C4-2B (cell line): ENCODE results near the gene RPRD1B.

ENCODE experiments used
- H3K27ac ChIP-seq: fragments of 450-650 bp; 2 replicates; pipeline ENCODE4 v1.5.1; 2017
- ZFX ChIP-seq: fragments of 450-650 bp; IDR thresholded peaks from 2 replicates; pipeline ENCODE4 v1.6.1; 2017
- TF ChIP-seq, protein P1 (sequence below): fragments of 450-650 bp; conservative IDR thresholded peaks from 2 replicates; pipeline ENCODE4 v1.5.1; 2017; ENCODE audit warnings: mild to moderate bottlenecking

The RPRD1B gene

DNA sequence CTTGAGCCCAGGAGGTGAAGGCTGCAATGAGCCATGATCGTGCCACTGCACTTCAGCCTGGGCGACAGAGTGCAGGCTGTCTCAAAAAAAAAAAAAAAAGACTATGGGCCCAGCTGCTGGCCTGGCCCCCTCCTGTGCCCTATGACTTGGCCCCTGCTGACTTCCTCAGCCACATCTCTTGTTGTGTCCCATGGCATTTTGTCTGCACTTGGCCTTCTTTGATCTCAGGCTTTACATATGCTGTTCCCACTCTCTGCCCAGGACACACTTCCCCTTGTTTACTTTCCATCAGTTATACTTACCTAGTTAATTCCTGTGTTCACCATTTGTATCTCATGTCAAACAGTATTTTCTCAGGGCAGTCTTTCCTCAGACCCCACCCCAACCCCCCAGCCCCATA lies 44.5 kb downstream of the RPRD1B start:
- H3K27ac ChIP-seq = no peak overlapping the region
- no peak for TF ChIP-seq ZFX

DNA sequence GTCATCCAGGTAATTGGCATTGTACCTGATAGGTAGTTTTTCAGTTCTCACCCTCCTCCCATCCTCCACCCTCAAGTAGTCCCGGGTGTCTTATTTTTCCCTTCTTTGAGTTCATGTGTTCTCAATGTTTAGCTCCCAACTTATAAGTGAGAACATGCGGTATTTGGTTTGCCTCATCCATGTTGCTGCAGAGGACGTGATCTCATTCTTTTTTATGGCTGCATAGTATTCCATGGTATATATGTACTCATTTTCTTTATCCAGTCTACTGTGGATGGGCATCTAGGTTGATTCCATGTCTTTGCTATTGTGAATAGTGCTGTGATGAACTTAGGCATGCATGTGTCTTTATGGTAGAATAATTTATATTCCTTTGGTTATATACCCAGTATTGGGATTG lies 45.8 kb downstream of the RPRD1B start:
- no peak for TF ChIP-seq ZFX
- TF ChIP-seq, protein P1, sequence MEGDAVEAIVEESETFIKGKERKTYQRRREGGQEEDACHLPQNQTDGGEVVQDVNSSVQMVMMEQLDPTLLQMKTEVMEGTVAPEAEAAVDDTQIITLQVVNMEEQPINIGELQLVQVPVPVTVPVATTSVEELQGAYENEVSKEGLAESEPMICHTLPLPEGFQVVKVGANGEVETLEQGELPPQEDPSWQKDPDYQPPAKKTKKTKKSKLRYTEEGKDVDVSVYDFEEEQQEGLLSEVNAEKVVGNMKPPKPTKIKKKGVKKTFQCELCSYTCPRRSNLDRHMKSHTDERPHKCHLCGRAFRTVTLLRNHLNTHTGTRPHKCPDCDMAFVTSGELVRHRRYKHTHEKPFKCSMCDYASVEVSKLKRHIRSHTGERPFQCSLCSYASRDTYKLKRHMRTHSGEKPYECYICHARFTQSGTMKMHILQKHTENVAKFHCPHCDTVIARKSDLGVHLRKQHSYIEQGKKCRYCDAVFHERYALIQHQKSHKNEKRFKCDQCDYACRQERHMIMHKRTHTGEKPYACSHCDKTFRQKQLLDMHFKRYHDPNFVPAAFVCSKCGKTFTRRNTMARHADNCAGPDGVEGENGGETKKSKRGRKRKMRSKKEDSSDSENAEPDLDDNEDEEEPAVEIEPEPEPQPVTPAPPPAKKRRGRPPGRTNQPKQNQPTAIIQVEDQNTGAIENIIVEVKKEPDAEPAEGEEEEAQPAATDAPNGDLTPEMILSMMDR = no peak
- no peak overlapping the region for H3K27ac ChIP-seq

DNA sequence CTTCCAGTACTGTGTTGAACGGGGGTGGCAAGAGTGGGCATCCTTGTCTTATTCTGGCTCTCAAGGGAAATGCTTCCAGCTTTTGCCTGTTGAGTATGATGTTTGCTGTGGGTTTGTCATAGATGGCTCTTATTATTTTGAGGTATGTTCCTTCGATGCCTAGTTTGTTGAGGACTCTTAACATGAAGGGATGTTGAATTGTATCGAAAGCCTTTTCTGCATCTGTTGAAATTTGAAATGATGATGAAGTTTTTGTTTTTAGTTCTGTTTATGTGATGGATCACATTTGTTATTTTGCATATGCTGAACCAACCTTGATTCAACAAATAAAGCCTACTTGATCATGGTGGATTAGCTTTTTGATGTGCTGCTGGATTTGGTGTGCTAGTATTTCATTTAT lies 48.0 kb downstream of the RPRD1B start:
- H3K27ac ChIP-seq = no peak overlapping the region
- TF ChIP-seq ZFX = no peak
- TF ChIP-seq, protein P1 = no peak

DNA sequence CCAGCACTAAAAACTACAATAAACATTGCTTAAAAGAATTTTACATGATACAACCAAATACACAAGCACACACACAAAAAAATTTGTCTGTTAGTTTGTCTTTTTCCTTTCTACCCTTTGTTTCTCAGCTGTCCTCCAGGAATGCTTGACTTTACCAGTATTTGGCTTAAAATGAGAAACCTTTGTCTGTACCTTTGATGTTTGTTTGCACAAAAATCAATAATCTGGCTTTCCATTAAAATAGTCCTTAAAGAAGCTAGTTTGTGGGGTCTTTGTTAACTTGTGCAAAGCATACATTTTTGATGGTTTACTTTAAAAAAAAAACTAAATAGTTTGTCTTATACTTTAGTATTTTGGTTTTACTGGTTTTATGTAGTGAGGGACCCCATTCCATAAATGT lies 49.3 kb downstream of the RPRD1B start:
- H3K27ac ChIP-seq = no peak overlapping the region
- TF ChIP-seq, protein P1 = no peak
- no peak for TF ChIP-seq ZFX

DNA sequence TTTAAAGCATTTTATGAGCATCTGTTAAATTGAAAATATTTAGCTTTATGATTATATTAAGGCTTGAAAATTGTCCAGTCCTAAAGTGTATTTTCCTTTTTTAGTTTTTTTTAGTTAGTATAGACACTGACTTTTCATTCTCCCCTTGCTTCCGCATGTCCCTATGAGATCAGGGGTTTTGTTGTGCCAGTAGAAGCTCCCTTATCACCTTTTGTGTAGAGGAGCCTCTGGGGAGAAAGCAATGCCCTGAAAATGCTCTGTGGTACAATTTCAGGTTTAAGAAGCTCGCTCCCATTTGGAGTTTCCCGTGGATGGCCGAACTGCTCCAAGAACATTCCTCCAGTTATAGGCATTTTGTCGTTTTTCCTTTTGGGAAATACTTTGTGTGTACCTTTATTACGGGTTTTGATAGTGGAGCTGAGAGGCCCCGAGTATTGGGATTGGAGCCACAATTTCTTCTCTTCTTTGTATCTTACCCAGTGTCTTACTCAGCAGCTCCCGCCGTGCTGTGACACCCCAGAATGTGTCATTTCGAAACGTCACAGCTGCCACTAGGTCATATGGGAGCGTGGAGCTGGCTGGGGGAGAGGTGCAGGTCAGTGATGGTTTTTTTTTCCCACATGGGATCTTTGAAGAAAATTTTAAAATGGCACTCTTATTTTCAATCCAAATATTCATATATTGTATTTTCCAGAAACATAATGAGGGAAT lies 49.9 kb downstream of the RPRD1B start:
- TF ChIP-seq ZFX = no peak
- TF ChIP-seq, protein P1 = no peak
- H3K27ac ChIP-seq = peak overlapping the region; percentile 4

DNA sequence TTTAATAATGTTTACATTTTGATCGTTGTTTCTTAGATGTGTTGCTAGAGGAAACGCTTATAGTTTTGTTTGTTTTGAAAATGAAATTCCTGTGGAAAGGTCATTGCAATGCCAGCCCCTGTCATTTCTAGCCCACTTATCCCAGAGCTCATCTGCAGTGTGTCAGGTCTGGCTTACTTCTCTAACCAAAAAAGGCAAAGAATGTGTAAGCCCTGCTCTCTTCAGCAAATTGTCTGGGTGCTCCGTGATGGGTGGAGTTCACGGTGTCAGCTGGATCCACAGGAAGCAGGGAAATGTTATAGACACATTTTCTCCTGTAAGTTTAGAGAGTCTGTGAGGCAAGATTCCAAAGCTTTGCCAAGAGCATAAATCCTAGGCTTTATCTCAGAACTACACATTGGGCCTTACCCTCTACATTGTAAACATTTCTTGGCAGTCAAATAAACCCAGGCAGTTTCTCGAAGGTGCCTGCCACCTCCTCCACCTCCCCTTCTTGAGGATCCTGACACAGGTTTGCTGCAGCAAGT lies 50.9 kb downstream of the RPRD1B start:
- H3K27ac ChIP-seq = peak overlapping the region; percentile 4
- TF ChIP-seq, protein P1 = no peak
- no peak for TF ChIP-seq ZFX

DNA sequence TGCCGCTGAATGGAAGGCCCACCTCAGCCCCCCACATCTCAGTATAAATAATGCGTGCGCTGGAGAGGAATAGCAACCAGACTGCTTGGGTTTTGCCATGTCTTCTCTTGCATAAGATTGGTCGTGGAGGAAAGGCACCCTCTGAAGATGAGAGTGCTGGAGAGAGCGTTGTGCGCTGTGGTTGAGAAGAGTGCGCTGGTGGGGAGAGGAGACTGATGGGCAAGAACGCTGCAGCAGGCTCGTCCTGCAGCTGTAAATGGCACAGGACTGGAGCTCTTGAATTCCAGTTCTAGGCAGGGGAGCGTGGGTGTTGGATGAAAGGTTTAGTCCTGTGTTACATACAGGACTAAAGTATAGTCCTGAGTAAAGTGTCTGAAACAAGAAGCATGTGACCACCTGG lies 51.5 kb downstream of the RPRD1B start:
- peak overlapping the region; percentile 4 for H3K27ac ChIP-seq
- TF ChIP-seq ZFX = no peak
- TF ChIP-seq, protein P1 = no peak

DNA sequence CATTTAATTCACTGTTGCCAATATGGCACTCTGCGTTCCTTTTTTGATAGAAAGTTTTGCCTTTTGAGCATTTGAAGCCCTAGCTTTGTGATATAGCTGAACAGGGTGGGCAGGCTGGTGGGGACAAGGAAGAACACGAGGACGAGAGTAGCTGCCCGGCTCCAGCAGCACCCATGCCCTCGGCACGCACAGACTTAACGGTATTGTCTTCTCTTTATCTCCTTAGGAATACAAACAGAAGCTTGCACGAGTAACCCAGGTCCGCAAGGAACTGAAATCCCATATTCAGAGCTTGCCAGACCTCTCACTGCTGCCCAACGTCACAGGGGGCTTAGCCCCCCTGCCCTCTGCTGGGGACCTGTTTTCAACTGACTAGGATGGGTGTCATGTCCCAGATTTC lies 56.0 kb downstream of the RPRD1B start:
- TF ChIP-seq ZFX = no peak
- TF ChIP-seq, protein P1 = no peak

More for the DNA sequence above, 56.0 kb downstream of the RPRD1B start:
- H3K27ac ChIP-seq = no peak overlapping the region
